ENCODE measurements around the gene SCAF4.

Gene SCAF4

GRCh38 chr21:31735511-31735992 is 3.6 kb upstream of the SCAF4 start:
- Histone ChIP-seq H3K4me1 (ENCODE audit: control insufficient read depth, insufficient read depth, low read length) (peaks cover 16% of the 10 kb centered on the region), H3K9me3 (replicated peaks; ENCODE audit: low read length) (no peaks in the 10 kb centered on the region), H3K27me3 (ENCODE audit: control insufficient read depth, insufficient read depth, low read length) (no peaks in the 10 kb centered on the region), H3K4me3 (ENCODE audit: low read length) (no peak overlapping the region), H3K4me2 (ENCODE audit: low read length) (no peak overlapping the region), H3K36me3 (ENCODE audit: insufficient read depth, low read length) (no peaks in the 10 kb centered on the region), H3K9ac (ENCODE audit: low read depth, low read length) (no peak overlapping the region)

- H3K4me1 ChIP-seq (ENCODE audit: control insufficient read depth, insufficient read depth, low read length) = peaks cover 30% of the 10 kb centered on the region
- H3K27me3 ChIP-seq (ENCODE audit: control insufficient read depth, insufficient read depth, low read length) = no peaks in the 10 kb centered on the region
- no peaks in the 10 kb centered on the region for H3K36me3 ChIP-seq (ENCODE audit: insufficient read depth, low read length)
- H3K9me3 ChIP-seq (replicated peaks; ENCODE audit: low read length) = no peaks in the 10 kb centered on the region
- H3K9ac ChIP-seq (ENCODE audit: low read depth, low read length) = no peak overlapping the region
- H3K4me2 ChIP-seq (ENCODE audit: low read length) = peak overlapping the region; percentile 92
- H3K4me3 ChIP-seq (ENCODE audit: low read length) = no peak overlapping the region
Observed at GRCh38 chr21:31733551-31734149, 1.7 kb upstream of the SCAF4 start.

- Histone ChIP-seq H3K9ac (ENCODE audit: low read depth, low read length) (peak overlapping the region; percentile 81), H3K9me3 (replicated peaks; ENCODE audit: low read length) (no peaks in the 10 kb centered on the region), H3K4me1 (ENCODE audit: control insufficient read depth, insufficient read depth, low read length) (peaks cover 32% of the 10 kb centered on the region), H3K36me3 (ENCODE audit: insufficient read depth, low read length) (no peaks in the 10 kb centered on the region), H3K27me3 (ENCODE audit: control insufficient read depth, insufficient read depth, low read length) (no peaks in the 10 kb centered on the region), H3K4me2 (ENCODE audit: low read length) (peak overlapping the region; percentile 92), H3K4me3 (ENCODE audit: low read length) (peak overlapping the region; percentile 72)
Observed at GRCh38 chr21:31732597-31733550, 956 bp upstream of the SCAF4 start.

- H3K4me1 ChIP-seq (ENCODE audit: control insufficient read depth, insufficient read depth, low read length) = peaks cover 32% of the 10 kb centered on the region
- no peaks in the 10 kb centered on the region for H3K9me3 ChIP-seq (replicated peaks; ENCODE audit: low read length)
- peak overlapping the region; percentile 72 for H3K4me3 ChIP-seq (ENCODE audit: low read length)
- H3K4me2 ChIP-seq (ENCODE audit: low read length) = peak overlapping the region; percentile 78
- no peaks in the 10 kb centered on the region for H3K36me3 ChIP-seq (ENCODE audit: insufficient read depth, low read length)
- no peaks in the 10 kb centered on the region for H3K27me3 ChIP-seq (ENCODE audit: control insufficient read depth, insufficient read depth, low read length)
- peak overlapping the region; percentile 98 for H3K9ac ChIP-seq (ENCODE audit: low read depth, low read length)
Observed at GRCh38 chr21:31731056-31731856, 662 bp downstream of the SCAF4 start.

- H3K4me2 ChIP-seq (ENCODE audit: low read length) = peak overlapping the region; percentile 78
- H3K9ac ChIP-seq (ENCODE audit: low read depth, low read length) = peak overlapping the region; percentile 98
- no peaks in the 10 kb centered on the region for H3K27me3 ChIP-seq (ENCODE audit: control insufficient read depth, insufficient read depth, low read length)
- no peaks in the 10 kb centered on the region for H3K9me3 ChIP-seq (replicated peaks; ENCODE audit: low read length)
- peak overlapping the region; percentile 72 for H3K4me3 ChIP-seq (ENCODE audit: low read length)
- H3K4me1 ChIP-seq (ENCODE audit: control insufficient read depth, insufficient read depth, low read length) = peaks cover 32% of the 10 kb centered on the region
- no peaks in the 10 kb centered on the region for H3K36me3 ChIP-seq (ENCODE audit: insufficient read depth, low read length)
Observed at GRCh38 chr21:31730712-31731055, 1.2 kb downstream of the SCAF4 start.

GRCh38 chr21:31729622-31730343 is 2.1 kb downstream of the SCAF4 start:
- Histone ChIP-seq H3K4me3 (ENCODE audit: low read length) (peak overlapping the region; percentile 72), H3K9ac (ENCODE audit: low read depth, low read length) (peak overlapping the region; percentile 98), H3K4me2 (ENCODE audit: low read length) (peak overlapping the region; percentile 78), H3K27me3 (ENCODE audit: control insufficient read depth, insufficient read depth, low read length) (no peaks in the 10 kb centered on the region), H3K9me3 (replicated peaks; ENCODE audit: low read length) (no peaks in the 10 kb centered on the region), H3K4me1 (ENCODE audit: control insufficient read depth, insufficient read depth, low read length) (peaks cover 32% of the 10 kb centered on the region), H3K36me3 (ENCODE audit: insufficient read depth, low read length) (no peaks in the 10 kb centered on the region)

- H3K9ac ChIP-seq (ENCODE audit: low read depth, low read length) = no peak overlapping the region
- H3K4me1 ChIP-seq (ENCODE audit: control insufficient read depth, insufficient read depth, low read length) = peaks cover 32% of the 10 kb centered on the region
- no peaks in the 10 kb centered on the region for H3K27me3 ChIP-seq (ENCODE audit: control insufficient read depth, insufficient read depth, low read length)
- no peaks in the 10 kb centered on the region for H3K9me3 ChIP-seq (replicated peaks; ENCODE audit: low read length)
- peak overlapping the region; percentile 78 for H3K4me2 ChIP-seq (ENCODE audit: low read length)
- no peak overlapping the region for H3K4me3 ChIP-seq (ENCODE audit: low read length)
- no peaks in the 10 kb centered on the region for H3K36me3 ChIP-seq (ENCODE audit: insufficient read depth, low read length)
Observed at GRCh38 chr21:31728952-31729351, 3.0 kb downstream of the SCAF4 start.

GRCh38 chr21:31728191-31728590 is 3.7 kb downstream of the SCAF4 start:
- H3K9me3 ChIP-seq (replicated peaks; ENCODE audit: low read length) = no peaks in the 10 kb centered on the region
- no peak overlapping the region for H3K4me3 ChIP-seq (ENCODE audit: low read length)
- H3K4me1 ChIP-seq (ENCODE audit: control insufficient read depth, insufficient read depth, low read length) = peaks cover 26% of the 10 kb centered on the region
- no peaks in the 10 kb centered on the region for H3K27me3 ChIP-seq (ENCODE audit: control insufficient read depth, insufficient read depth, low read length)
- H3K36me3 ChIP-seq (ENCODE audit: insufficient read depth, low read length) = no peaks in the 10 kb centered on the region
- no peak overlapping the region for H3K4me2 ChIP-seq (ENCODE audit: low read length)
- no peak overlapping the region for H3K9ac ChIP-seq (ENCODE audit: low read depth, low read length)

- Histone ChIP-seq H3K36me3 (ENCODE audit: insufficient read depth, low read length) (no peaks in the 10 kb centered on the region), H3K4me2 (ENCODE audit: low read length) (no peak overlapping the region), H3K9me3 (replicated peaks; ENCODE audit: low read length) (no peaks in the 10 kb centered on the region), H3K9ac (ENCODE audit: low read depth, low read length) (no peak overlapping the region), H3K27me3 (ENCODE audit: control insufficient read depth, insufficient read depth, low read length) (no peaks in the 10 kb centered on the region), H3K4me3 (ENCODE audit: low read length) (no peak overlapping the region), H3K4me1 (ENCODE audit: control insufficient read depth, insufficient read depth, low read length) (peaks cover 16% of the 10 kb centered on the region)
Observed at GRCh38 chr21:31727181-31727580, 4.7 kb downstream of the SCAF4 start.

- H3K9ac ChIP-seq (ENCODE audit: low read depth, low read length) = no peak overlapping the region
- H3K4me1 ChIP-seq (ENCODE audit: control insufficient read depth, insufficient read depth, low read length) = peaks cover 16% of the 10 kb centered on the region
- H3K4me3 ChIP-seq (ENCODE audit: low read length) = no peak overlapping the region
- no peaks in the 10 kb centered on the region for H3K9me3 ChIP-seq (replicated peaks; ENCODE audit: low read length)
- H3K36me3 ChIP-seq (ENCODE audit: insufficient read depth, low read length) = no peaks in the 10 kb centered on the region
- H3K4me2 ChIP-seq (ENCODE audit: low read length) = no peak overlapping the region
- no peaks in the 10 kb centered on the region for H3K27me3 ChIP-seq (ENCODE audit: control insufficient read depth, insufficient read depth, low read length)
Observed at GRCh38 chr21:31726407-31726806, 5.5 kb downstream of the SCAF4 start.

Measured in skeletal muscle satellite cell (primary cell).